Stimulated activated CD4-positive, alpha-beta T cell treated with anti-CD3 and anti-CD28 coated beads, Interleukin-1b, Interleukin-23, amount 100 ng/mL, for 1 hour (primary cell): ENCODE measurements around the gene STK33.

ENCODE experiments used
- DNase-seq, 2 donors: peaks; one replicate each; pipeline ENCODE4 v3.0.0-alpha.2; 2020; ENCODE audit warnings: low read depth in 2 of 2

STK33 gene

GRCh38 chr11:8356216-8356615 lies 237.8 kb downstream of the STK33 start:
- DNase-seq = no peak

GRCh38 chr11:8355416-8355742 lies 238.6 kb downstream of the STK33 start:
- no peak for DNase-seq

DNA sequence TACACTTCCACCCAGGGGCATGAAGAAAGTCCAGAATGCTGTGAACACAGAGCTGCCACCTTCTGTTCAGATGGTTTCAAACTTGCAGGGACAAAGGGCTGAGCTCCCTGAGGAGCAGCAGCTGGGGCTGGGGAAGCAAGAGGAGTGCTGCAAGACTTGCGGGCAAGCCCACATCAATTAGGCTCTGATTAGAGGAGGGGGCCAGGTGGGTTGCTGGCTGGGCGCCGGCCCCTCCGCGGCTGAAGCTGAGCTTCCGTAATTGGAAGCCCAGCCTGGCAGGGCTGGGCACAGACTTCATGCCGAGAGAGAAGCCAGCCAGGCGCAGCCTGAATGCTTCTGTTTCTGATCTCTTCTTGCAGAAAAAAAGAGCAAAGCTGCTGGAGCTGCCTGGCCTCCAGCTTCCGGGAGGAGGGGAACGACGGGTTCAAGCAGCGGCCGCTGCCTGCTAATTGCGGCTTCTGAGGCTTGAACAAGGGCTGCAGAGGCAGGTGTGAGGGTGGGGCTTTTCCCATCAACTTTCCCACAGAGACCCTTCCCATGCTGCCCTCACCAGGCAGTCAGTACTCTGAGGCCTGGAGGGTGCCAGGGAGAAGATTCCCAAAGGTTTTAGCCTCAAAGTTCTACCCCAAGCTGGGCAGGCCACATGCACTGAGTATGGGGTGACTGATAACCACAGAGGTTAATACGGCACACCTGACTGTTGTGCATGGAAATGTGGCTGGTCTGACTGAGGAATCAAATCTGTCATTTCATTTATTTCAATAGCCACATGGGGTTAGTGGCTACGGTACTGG lies 239.2 kb downstream of the STK33 start:
- DNase-seq = no peak

- no peak for DNase-seq
Measured at GRCh38 chr11:8352876-8353505, 241.0 kb downstream of the STK33 start.

- no peak for DNase-seq
Measured at GRCh38 chr11:8352103-8352875, 241.7 kb downstream of the STK33 start.

DNA sequence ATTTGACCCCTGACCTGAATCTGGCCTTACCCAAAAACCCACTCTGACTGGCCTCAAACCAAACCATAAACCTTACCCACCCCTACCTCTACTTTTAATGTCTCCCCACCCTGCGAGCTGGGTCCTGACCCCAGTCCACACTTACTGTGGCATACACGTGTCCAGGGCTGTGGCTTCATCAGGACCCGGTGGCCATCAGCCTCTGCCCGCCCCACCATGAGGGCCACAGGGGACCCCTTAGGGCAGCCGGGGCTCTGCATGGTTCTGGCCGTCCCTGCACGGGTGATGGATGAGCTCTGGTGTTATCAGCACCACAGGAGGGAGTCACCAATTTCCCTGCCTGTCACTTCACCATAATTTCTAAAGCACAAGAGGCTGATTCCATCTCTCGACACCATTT lies 242.8 kb downstream of the STK33 start:
- no peak for DNase-seq

DNA sequence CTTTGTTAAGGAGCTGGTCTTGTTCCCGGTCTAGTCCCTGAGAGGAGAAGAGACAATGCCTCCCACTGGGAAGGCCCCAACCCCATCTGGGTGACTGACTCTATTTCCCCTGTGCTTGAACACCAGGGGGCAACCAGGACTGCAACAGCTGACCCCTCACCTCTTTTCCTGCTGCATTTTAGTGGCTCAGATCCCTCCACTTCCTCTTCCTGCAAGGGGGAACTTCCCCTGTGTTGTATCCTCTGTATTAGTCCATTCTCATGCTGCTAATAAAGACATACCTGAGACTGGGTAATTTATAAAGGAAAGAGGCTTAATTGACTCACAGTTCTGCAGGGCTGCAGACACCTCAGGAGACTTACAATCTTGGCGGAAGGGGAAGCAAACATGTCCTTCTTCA lies 246.1 kb downstream of the STK33 start:
- no peak for DNase-seq

DNA sequence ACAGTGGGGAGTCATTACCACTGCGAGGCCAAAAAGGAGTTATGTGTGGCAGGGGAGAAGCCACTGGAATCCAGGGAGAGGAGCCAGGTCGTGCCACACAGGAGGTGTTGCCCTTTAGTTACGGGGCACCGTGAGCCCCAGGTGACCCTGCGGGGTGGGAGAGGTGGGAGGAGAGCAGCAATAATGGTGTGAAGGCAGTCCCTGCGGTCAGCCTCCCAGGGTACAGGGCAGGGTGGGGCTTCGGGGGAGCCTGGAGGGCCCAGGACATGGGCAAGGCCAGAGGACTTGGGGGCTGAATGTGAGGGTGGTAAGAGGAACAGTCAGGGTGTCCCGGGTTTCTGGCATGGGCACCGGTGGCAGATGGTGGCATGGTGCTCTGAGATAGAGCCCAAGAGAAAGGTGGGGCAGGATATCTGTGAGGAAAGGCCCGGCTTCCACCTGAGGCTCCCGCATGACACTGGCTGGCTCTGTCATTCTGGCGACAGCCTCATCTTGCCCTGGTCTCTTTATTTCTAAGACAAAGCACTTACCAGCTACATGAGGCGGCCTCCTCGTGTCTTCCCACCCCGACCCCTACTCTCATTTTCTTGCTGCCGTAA lies 247.8 kb downstream of the STK33 start:
- DNase-seq = no peak

- no peak for DNase-seq
Measured at GRCh38 chr11:8345179-8345578, 248.8 kb downstream of the STK33 start.

DNA sequence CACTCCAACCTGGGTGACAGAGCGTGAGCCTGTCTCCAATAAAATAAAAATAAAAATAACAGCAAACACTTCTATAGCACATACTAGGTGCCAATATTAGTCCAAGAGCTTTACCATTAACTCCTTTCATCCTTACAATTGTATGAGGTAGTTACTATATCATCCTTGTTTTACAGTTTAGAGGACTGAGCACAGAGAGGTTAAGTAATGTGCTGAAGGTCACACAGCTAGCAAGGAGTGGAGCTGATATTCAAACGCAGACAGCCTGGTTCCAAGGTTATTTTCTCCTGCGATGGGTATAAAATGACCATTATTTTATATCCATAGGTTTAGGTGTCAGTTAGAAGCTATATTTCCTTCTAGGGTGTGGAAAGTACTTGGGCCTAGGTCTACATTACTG lies 249.7 kb downstream of the STK33 start:
- no peak for DNase-seq

- no peak for DNase-seq
Measured at GRCh38 chr11:8342821-8343681, 251.0 kb downstream of the STK33 start.

- no peak for DNase-seq
Measured at GRCh38 chr11:8341996-8342395, 252.0 kb downstream of the STK33 start.
